Stimulated activated naive CD4-positive, alpha-beta T cell treated with Interleukin-2 at 50 U/mL for 16 hours (primary cell): ENCODE results near the gene KIR3DL3.
"Not testable (repeated sequence)": the region's sequence is repeated elsewhere in the genome, so short reads cannot be mapped to it uniquely, and the experiment has no call there.

Source experiments
- DNase-seq: peaks from one replicate; lab custom pipeline; 2025; lab: John Stamatoyannopoulos, UW

KIR3DL3 gene

DNA sequence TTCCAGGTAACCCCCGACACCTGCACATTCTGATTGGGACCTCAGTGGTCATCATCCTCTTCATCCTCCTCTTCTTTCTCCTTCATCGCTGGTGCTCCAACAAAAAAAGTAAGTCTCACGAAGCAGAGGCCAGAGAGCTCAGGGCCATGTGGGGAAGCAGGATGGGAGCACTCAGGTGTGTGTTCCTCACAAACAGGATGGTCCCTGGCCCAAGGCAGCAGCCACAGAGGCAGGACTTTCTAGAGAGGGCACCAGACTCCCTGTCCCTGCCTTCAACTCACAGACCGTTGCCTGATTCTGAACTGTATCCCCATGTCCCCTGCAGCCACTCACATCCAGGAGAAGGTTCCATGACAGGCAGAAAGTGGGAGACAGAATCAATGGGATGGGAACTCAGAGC lies 58.7 kb downstream of the KIR3DL3 start:
- DNase-seq: not testable (repeated sequence)
